ENCODE data around the gene NBDY.
"Not testable (repeated sequence)": the region's sequence is repeated elsewhere in the genome, so short reads cannot be mapped to it uniquely, and the experiment has no call there.

The NBDY gene, protein sequence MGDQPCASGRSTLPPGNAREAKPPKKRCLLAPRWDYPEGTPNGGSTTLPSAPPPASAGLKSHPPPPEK

DNA sequence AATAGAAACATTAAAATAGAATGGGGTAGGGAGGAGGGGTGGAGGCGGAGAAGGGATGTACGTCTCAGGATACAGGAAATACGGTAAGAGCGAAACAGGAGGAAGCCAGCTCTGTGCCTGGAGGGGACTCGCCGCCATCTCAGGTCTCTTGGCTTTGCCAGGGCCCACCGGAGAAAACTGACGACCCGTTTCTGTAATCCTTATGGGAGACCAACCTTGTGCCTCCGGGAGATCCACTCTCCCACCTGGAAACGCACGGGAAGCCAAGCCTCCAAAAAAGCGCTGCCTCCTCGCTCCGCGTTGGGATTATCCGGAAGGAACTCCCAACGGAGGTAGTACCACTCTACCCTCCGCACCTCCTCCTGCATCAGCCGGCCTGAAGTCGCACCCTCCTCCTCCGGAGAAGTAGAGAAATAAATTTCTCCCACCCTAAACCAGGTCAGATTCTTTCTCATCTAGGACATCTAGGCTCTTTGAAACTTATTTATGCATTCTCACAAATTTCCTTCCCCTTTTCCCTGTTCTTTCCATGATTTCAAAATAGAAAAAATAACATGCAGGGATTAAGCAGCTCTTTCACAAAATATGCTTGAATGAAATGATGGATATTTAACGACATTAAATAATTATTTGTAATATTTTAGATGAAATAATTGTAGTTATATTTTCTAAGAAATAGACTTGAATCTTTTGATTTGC lies at the start of gene NBDY:
Gene NBDY (plus strand): TSS at position 92 of the 699 bp plus-strand sequence. CDS start 111 bp downstream, at position 203.
- Histone ChIP-seq H3K27ac (ENCODE audit: low read length) (peak within 1 kb of the TSS; percentile 93), H3K36me3 (ENCODE audit: insufficient read depth, low read length) (peaks cover 7% of the 10 kb centered on the region), H3K27me3 (ENCODE audit: insufficient read depth, low read length, poor library complexity) (no peaks in the 10 kb centered on the region), H3K79me2 (ENCODE audit: insufficient read depth, low read length) (peaks cover 50% of the 10 kb centered on the region), H3K9ac (ENCODE audit: low read depth, low read length) (peak within 1 kb of the TSS; percentile 68), H3K4me2 (ENCODE audit: insufficient read depth, low read length) (peak within 1 kb of the TSS; percentile 74), H4K20me1 (ENCODE audit: insufficient read depth, low read length) (no peaks in the 10 kb centered on the region; the same call in 1 of the 2 replicates), H3K9me3 (ENCODE audit: insufficient read depth, low read length, severe bottlenecking) (no peaks in the 10 kb centered on the region), H2AFZ (ENCODE audit: low read depth, low read length) (peak within 1 kb of the TSS; percentile 75), H3K4me1 (ENCODE audit: insufficient read depth, low read length) (peaks cover 33% of the 10 kb centered on the region), H3K4me3 (ENCODE audit: low read depth in 1 of 2, low read length in 2 of 2) (peak within 1 kb of the TSS; percentile 72 to 86)
- DNase-seq, result peak; percentile 63
- ATAC-seq (ENCODE audit: insufficient read depth, low read depth), result peak; percentile 93
- no peak for TF ChIP-seq EZH2 (IDR thresholded peaks at IDR 0.05; ENCODE audit: borderline replicate concordance, low read depth, low read length, severe bottlenecking)
- TF ChIP-seq, protein P1, sequence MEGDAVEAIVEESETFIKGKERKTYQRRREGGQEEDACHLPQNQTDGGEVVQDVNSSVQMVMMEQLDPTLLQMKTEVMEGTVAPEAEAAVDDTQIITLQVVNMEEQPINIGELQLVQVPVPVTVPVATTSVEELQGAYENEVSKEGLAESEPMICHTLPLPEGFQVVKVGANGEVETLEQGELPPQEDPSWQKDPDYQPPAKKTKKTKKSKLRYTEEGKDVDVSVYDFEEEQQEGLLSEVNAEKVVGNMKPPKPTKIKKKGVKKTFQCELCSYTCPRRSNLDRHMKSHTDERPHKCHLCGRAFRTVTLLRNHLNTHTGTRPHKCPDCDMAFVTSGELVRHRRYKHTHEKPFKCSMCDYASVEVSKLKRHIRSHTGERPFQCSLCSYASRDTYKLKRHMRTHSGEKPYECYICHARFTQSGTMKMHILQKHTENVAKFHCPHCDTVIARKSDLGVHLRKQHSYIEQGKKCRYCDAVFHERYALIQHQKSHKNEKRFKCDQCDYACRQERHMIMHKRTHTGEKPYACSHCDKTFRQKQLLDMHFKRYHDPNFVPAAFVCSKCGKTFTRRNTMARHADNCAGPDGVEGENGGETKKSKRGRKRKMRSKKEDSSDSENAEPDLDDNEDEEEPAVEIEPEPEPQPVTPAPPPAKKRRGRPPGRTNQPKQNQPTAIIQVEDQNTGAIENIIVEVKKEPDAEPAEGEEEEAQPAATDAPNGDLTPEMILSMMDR (IDR thresholded peaks at IDR 0.05; ENCODE audit: borderline replicate concordance, extremely low read depth, low read length, poor library complexity, severe bottlenecking), result no peak

DNA sequence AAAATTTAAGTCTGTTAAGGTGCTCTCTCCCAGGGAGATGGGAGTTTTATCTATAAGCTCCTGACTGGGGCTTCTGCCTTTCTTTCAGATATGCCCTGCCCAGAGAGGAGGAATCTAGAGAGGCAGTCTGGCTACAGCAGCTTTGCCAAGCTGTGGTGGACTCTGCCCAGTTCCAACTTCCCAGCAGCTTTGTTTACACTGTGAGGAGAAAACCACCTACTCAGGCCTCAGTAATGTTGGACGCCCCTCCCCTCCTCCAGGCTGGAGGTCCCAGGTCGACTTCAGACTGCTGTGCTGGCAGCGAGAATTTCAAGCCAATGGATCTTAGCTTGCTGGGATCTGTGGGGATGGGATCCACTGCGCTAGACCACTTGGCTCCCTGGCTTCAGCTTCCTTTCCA lies 24.5 kb upstream of the NBDY start:
- not testable (repeated sequence) for ATAC-seq (ENCODE audit: insufficient read depth, low read depth); H4K20me1 ChIP-seq (ENCODE audit: insufficient read depth, low read length)

DNA sequence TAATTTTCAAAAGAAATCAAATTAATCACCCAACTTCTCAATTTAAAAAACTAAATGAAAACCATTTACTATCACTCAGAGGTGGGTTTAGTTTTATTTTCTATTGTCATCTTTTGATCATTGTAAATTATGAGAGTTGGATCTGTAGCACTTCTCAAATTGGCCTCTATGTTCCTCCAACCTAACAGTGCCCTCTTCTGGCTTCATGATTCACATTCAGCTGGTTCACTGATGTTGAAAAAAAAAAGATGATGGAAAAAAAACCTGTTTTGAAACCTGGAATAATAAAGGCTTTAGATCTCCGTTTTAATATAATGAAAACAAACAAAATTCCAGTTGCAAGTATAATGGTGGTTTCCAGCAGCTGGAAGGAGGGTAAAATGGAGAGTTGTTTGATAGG lies 2.4 kb upstream of the NBDY start:
- Histone ChIP-seq H4K20me1 (ENCODE audit: insufficient read depth, low read length) (no peaks in the 10 kb centered on the region), H3K27me3 (ENCODE audit: insufficient read depth, low read length, poor library complexity) (no peaks in the 10 kb centered on the region), H3K36me3 (ENCODE audit: insufficient read depth, low read length) (no peaks in the 10 kb centered on the region), H2AFZ (ENCODE audit: low read depth, low read length) (no peak overlapping the region), H3K9me3 (ENCODE audit: insufficient read depth, low read length, severe bottlenecking) (no peaks in the 10 kb centered on the region), H3K4me3 (ENCODE audit: low read depth in 1 of 2, low read length in 2 of 2) (no peak overlapping the region), H3K27ac (ENCODE audit: low read length) (no peak overlapping the region), H3K9ac (ENCODE audit: low read depth, low read length) (no peak overlapping the region), H3K4me2 (ENCODE audit: insufficient read depth, low read length) (no peak overlapping the region), H3K79me2 (ENCODE audit: insufficient read depth, low read length) (peaks cover 26% of the 10 kb centered on the region), H3K4me1 (ENCODE audit: insufficient read depth, low read length) (peaks cover 27% of the 10 kb centered on the region)
- DNase-seq, result peak; percentile 42
- TF ChIP-seq, protein P1 (IDR thresholded peaks at IDR 0.05; ENCODE audit: borderline replicate concordance, extremely low read depth, low read length, poor library complexity, severe bottlenecking), result peak; percentile 70
- TF ChIP-seq EZH2 (IDR thresholded peaks at IDR 0.05; ENCODE audit: borderline replicate concordance, low read depth, low read length, severe bottlenecking), result no peak
- ATAC-seq (ENCODE audit: insufficient read depth, low read depth), result no peak

More for the DNA sequence above, 24.5 kb upstream of the NBDY start:
- H3K4me1 ChIP-seq (ENCODE audit: insufficient read depth, low read length); H3K36me3 ChIP-seq (ENCODE audit: insufficient read depth, low read length); H3K4me2 ChIP-seq (ENCODE audit: insufficient read depth, low read length); H2AFZ ChIP-seq (ENCODE audit: low read depth, low read length); DNase-seq; H3K79me2 ChIP-seq (ENCODE audit: insufficient read depth, low read length); H3K4me3 ChIP-seq (ENCODE audit: low read depth in 1 of 2, low read length in 2 of 2); H3K27ac ChIP-seq (ENCODE audit: low read length); H3K27me3 ChIP-seq (ENCODE audit: insufficient read depth, low read length, poor library complexity); H3K9ac ChIP-seq (ENCODE audit: low read depth, low read length); H3K9me3 ChIP-seq (ENCODE audit: insufficient read depth, low read length, severe bottlenecking): not testable (repeated sequence)

DNA sequence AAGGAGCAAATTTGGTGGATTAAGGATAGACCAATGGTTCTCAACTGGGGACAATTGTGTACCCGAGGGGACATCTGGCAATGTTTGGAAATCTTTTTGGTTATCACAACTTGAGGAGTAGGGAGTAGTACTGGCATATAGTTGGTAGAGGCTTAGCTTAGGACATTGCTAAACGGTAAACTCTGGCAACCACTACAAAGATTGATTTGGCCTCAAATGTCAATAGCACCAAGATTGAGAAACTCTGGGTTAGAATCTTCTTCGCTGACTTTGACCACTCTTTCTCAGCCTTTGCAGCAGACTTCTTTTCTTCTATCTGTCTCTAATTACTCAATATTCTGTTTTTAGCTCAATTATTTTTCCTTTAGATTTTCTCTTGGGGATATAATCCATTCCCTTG lies 1.5 kb upstream of the NBDY start:
- Histone ChIP-seq H3K27me3 (ENCODE audit: insufficient read depth, low read length, poor library complexity) (no peaks in the 10 kb centered on the region), H3K79me2 (ENCODE audit: insufficient read depth, low read length) (peaks cover 34% of the 10 kb centered on the region), H3K4me2 (ENCODE audit: insufficient read depth, low read length) (peak overlapping the region; percentile 74; the same call in 1 of the 2 replicates), H3K4me1 (ENCODE audit: insufficient read depth, low read length) (peaks cover 33% of the 10 kb centered on the region), H4K20me1 (ENCODE audit: insufficient read depth, low read length) (no peaks in the 10 kb centered on the region), H3K9ac (ENCODE audit: low read depth, low read length) (no peak overlapping the region), H3K36me3 (ENCODE audit: insufficient read depth, low read length) (no peaks in the 10 kb centered on the region), H2AFZ (ENCODE audit: low read depth, low read length) (peak overlapping the region; percentile 75; the same call in 1 of the 2 replicates), H3K9me3 (ENCODE audit: insufficient read depth, low read length, severe bottlenecking) (no peaks in the 10 kb centered on the region), H3K27ac (ENCODE audit: low read length) (no peak overlapping the region), H3K4me3 (ENCODE audit: low read depth in 1 of 2, low read length in 2 of 2) (no peak overlapping the region)
- ATAC-seq (ENCODE audit: insufficient read depth, low read depth) (no peak), DNase-seq (no peak)
- TF ChIP-seq, protein P1 (IDR thresholded peaks at IDR 0.05; ENCODE audit: borderline replicate concordance, extremely low read depth, low read length, poor library complexity, severe bottlenecking), result no peak
- no peak for TF ChIP-seq EZH2 (IDR thresholded peaks at IDR 0.05; ENCODE audit: borderline replicate concordance, low read depth, low read length, severe bottlenecking)

Measured in DND-41 (cell line).